ENCODE data around the gene ZNF524.
A peak's percentile ranks its signal among the peaks of the same experiment; 100 is the strongest.

ZNF524 gene

DNA sequence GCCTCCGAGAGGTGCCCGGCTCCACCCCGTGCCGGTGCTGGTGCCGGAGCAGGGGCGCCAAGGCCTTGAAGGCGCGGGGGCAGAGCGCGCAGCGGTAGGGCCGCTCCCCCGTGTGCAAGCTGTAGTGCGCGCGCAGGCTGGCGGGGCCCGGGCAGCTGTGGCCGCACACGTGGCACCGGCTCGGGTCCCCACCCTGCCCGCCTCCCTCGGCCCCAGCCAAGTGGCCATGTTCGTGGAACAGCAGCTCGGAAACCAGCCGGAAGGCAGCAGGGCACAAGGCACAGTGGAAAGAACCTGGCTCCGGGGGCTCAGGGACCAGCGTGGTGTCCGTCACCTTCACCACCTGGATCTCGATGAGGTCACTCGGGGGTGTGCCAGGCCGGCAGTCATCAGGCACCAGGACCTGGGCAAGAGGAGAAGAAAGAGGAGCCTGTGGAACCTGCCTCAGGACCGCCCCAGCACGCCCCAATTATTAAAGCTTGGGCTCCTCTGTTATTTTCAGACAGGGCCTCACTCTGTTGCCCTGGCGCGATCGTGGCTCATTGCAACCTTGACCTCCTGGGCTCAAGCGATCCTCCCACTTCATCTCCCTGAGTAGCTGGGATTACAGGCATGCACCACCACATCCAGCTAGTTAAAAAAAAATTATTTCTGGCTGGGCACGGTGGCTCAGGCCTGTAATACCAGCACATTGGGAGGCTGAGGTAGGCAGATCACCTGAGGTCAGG lies 22.3 kb downstream of the ZNF524 start:
- no peak for DNase-seq

DNA sequence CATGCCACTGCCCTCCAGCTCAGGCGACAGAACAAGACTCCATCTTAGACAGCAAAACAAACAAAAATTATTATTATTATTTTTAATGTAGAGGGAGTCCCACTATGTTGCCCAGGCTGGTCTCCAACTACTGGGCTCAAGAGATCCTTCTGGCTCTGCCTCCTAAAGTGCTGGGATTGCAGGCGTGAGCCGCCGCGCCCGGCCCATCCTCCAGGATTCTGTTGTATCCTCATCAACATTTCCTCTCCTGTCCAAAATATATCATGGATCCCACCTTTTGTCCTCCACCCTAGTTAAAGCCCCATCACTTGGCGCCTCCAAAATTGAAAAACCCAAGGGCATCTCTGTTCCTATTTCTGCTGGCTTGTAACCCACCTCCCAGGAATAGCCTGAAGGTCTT lies 23.0 kb downstream of the ZNF524 start:
- no peak for DNase-seq

DNA sequence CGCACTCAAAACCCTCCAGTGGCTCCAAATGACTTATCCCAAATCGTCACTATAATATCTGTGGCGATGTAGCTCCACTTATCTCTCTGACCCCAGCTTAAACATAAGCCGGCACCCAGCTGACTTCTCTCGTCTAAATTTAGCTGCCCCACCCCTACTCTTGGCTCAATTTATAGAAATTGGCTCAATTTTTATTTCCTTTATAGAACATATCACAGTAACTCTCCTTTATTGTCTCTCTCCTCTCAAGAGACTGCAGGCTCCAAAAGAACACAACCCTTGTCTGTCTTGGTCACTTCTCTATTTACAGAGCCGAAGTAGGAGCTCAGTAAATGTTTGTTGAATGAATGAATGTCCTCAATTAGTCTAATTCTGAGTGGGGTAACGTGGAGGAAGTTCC lies 23.5 kb downstream of the ZNF524 start:
- no peak for DNase-seq

DNA sequence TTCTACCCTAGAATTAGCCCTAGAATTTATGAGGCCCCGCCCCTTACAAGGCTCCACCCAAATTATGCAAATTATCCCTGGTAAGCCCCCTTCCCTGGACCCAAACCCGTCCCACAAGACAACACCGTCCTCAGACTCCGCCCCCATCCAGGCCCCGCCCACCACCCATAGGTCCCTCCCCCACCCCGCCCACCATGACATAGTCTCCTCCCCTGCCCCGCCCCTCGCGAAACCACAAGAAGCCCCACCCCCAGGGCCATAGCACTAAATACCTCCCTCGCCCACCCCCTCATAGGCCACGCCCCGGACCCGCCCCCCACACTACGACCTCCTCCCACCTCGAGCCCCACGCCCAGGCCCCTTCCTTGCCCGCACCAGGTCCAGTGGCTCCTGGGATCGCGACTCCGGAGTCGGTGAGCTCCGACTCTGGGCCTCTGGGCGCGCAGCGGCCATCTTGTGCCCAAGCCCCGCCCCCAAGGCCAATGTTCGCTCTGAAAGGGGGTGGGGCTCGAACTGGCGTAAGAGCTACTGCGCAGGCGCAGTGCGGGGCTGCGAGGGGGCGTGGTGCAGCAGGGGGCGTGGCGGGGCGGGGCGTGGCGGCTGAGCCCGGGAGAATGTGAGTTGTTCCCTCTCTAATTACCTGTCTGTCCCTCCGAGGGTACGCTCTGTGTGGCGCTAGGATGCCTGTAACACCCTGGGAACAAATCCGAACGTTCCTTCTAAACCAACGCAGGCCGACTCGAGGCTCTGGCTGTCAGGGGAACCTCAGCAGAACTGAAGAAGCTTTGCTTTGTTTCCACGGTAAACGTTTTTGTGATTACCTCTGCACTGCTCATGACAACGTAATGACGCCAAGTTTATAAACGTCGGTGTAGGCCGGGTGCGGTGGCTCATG lies 24.3 kb downstream of the ZNF524 start, which contains the start of gene ZNF784:
Gene ZNF784, minus strand, starts transcription at position 458 of the 895 bp plus-strand sequence. Its CDS starts 5 bp downstream, at position 453.
- peak; percentile 85 for DNase-seq

DNA sequence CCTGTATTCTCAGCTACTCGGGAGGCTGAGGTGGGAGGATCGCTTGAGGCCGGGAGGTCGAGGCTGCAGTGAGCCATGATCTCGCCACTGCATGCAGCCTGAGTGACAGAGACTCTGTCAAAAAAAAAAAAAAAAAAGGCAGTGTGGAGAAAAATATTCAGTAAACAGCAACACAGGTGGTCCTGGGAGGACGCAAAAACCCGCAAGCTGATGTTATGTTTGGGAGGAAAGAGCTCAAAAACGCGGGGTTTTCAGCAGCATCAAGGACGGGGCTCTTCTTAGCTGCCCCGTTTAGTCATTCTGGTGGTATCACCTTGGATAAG lies 24.9 kb downstream of the ZNF524 start:
- DNase-seq: no peak

DNA sequence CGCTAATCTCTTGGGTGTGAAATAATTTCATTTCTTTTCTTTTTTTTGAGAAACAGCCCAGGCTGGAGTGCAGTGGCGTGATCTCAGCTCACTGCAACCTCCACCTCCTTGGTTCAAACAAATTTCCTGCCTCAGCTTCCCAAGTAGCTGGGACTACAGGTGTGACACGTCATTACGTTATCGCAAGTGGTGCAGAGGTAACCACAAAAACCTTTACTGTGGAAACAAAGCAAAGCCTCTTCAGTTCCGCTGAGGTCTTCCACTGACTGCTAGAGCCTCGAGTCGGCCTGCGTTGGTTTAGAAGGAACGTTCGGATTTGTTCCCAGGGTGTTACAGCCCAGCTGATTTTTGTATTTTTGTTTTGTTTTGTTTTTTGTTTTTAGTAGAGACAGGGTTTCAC lies 26.3 kb downstream of the ZNF524 start:
- no peak for DNase-seq

DNA sequence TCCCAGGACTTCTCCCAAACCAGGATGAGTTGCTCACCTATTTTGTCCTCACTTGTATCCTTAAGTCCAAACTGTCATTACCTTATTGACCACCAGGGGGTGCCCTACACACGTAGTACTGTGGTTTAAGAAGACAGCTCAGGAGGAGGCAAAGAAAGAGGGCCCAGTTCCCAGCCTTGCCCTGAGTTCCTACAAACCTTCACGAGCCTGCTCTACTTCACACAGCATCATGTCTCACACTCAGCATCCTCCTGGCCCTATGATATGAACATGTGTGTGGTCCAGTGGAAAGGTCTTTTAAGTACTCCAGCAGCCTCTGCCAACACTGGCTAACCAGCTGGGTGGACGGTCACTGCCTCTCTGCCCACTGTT lies 32.4 kb downstream of the ZNF524 start:
- peak; percentile 81 for DNase-seq

DNA sequence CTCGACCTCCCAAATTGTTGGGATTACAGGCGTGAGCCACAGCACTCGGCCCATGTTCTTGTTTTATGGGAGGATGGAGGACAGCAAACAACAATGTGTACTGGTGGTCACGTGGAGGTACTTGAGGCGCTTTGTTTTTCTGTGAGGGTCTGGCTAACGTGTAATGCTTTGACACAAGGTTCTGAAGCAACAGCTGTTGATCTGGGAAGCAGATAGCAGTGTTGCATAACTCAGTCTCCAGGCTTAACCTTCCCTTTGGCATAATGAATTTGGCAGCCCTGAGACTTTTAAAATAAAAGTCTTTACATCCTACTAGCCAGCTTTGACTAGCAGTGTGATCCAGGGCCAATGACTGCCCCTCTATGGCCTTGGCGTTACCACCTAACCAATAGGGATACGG lies 33.8 kb downstream of the ZNF524 start:
- no peak for DNase-seq

DNA sequence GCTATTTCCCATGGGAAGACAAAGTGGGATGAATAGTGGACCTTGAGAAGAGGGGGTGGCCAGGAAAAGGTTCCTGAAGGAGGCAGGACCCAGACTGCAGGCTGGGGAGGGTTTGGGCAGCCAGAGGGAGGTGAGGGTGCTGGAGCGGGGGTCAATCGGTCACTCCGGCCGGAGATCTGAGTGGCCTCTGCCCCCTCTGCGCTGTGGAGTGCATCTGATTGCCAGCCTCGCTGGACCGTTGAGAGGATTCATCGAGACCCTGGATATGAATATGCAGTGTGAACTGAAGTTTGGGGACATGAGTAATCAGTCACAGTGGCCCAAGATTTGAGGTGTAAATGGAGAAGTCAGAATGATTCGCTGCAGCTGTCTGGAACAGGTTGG lies 35.2 kb downstream of the ZNF524 start:
- DNase-seq: no peak

DNA sequence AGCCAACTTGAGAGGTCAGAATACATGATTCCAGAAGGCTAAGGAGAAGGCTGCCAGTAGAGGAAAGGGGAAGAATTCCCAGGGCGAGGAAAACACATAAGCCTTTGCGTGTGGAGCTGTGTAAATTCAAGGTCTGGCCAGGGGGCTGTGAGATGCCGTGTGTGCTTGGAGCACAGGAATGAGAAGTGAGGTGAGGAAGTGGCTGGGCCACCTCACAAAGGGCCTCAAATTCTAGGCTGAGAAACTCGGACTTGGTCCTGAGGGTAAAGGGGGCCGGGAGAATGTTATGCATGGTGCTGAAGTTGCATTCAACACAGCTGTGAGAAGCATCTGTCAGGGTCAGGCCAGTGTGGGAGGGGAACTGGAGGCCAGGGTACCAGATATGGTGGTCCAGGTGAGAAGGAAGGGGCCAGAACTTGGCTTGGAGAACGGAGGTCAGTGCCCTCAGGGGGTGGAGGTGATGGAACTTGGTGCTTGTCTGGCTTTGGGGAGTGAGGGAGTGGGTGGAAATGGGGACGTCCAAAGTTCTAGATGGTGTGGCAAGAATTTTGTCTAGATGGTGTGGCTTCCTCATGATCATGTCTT lies 35.9 kb downstream of the ZNF524 start:
- DNase-seq: no peak

DNA sequence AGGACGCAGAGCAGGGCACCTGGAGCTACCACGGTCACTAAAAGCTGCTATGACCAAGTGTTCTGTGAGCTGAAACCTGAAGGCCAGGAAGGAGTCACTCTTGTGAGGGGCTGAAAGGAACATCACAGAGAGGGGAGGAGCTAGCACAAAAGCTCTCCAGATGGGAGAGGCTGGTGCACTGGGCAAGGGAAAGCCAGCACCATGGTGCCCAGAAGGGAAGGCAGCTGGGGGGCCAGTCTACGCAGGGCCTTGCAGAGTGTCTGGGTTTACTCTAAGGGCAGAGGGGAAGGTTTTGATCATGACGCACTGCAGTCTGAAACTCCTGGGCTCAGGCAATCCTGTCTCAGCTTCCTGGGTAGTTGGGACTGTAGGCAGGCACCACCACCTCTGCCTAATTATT lies 36.6 kb downstream of the ZNF524 start:
- no peak for DNase-seq

DNA sequence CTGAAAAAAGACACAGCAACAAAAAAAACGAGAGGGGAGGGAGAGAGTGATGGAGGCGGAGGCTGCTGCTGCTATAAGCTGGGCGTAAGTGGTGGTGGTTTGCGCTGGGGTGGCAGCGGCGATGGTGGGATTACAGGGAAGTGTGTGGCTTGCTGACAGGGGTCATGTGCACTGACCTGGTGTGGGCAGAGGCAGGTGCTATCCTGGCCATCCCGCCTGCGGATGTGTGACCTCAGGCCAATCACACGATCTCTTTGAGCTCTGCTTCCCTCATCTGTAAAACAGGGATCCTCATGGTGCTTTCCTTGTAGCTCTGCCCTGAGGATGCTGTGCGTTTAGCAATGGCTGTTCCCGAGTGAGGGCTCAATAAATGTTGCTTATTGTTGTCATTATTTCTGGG lies 37.4 kb downstream of the ZNF524 start:
- no peak for DNase-seq

DNA sequence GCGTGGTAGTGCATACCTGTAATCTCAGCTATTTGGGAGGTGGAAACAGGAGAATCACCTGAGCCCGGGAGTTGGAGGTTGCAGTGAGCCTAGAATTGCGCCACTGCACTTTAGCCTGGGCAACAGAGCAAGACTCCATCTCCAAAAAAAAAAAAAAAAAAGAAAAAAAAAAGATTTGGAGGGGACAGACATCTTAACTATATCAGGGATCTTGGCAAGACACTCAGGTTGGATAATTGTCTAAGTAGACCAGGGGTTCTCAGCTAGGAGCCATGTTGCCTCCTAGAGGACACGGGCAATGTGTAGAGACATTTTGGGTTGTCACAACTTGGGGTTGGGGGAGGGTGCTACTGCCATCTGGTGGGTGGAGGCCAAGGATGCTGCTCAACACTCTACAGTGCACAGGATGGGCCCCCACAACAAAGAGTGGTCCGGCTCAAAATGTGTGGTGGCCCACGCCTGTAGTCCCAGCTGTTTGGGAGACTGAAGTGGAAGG lies 38.8 kb downstream of the ZNF524 start:
- no peak for DNase-seq

DNA sequence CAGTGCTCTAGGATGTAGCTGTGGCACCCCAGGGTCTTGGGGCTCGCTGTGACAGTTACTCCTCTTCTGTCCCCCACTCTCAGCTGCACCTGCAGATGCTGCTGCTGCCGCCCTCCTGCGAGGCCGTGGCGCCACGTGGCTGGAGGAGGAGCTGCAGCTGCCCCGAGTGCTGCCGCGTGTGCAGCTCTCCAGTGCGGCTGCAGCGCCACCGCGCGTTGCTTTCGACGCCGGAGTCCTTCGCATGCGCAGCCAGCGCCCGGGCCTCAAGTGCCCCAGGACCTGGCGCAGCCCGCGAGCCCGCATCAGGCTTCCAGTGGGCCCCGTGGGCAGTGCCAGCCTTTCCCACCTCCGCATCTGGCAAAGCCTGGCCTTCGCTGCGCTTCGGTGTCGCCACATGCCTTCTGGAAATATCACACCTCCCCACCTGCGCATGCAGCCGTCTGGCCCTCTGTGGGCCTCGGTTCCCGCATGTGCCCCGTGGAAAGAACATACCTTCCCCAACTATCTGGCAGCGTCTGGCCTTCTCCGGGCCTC lies 40.0 kb downstream of the ZNF524 start:
- peak; percentile 62 for DNase-seq

DNA sequence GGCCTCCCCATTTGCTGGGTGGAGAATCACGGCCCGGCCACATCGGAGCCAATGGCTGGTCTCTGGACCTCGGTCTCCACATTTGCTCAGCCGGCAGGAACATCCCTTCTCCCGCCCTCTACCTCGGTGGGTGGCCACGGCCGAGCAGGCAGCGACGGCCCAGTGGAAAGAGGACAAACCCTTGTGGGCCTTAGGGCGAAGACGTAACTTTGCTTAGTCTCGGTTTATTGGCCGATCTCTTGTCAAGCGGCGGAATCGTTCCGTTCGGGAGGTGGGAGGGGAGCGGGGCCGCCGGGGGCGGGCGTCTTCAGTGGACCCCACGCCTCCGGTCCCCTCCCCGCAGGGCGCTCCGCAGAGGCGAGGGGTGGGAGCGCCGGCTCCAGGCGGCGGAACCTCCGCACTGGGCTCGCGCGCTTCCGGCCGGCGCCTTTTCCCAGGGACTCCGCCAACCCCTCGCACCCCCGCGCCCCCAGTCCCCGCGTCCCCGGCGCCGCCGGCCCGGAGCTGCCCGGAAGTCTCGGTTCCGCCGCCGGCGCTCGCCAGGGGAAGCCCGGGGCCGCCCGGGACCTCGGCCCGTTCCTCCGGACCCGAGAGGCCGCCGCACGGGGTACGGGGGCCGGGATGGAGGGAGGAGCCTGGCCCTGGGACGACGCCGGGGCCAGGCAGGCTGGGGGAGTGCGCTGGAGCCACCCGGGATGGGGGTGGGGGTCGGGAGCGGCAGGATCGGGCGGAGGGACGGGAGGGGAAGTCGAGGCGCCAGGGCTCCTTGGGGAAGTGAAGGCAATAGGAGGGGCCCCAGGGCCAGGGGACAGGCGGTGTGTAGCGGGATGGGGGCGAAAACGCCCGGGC lies 40.7 kb downstream of the ZNF524 start, which contains the start of gene ZNF580:
Gene ZNF580, plus strand, starts transcription at position 426 of the 849 bp plus-strand sequence. CDS start 1,507 bp downstream, outside the sequence.
- DNase-seq: peak; percentile 44

DNA sequence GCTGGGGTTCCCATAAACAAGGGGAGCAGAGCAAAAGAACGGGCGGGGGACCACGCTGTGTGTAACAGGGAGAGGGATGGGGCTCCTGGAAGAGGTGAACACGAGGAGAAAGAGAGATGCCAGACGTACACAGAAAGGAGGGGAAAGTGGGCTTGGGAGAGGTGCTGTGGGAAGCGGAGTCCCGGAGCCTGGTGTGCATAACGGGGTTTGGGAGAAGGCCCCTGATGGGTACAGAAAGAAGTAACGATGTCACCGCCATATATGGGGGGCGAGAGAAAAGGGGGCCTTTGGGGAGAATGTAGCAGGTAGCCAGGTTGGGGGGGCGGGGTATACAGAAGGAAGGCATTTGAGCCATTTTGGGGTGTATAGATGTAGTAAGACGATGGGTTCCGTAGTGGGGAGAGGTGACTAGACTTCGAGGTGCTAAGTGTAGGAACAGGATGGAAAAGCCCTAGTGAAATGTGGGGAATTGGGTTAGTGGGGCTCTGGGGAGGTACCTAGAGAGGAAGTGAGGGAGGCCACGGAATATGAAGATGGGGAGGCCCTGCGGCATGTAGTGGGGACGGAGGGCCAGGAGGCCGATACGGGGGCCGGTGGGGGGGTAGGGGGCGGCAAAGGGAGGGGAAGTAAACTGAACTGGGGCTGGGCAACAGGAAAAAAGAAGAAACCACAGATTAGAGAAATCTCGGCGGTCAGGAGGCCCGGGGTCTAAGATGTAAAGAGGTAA lies 41.5 kb downstream of the ZNF524 start:
- DNase-seq: peak; percentile 14

DNA sequence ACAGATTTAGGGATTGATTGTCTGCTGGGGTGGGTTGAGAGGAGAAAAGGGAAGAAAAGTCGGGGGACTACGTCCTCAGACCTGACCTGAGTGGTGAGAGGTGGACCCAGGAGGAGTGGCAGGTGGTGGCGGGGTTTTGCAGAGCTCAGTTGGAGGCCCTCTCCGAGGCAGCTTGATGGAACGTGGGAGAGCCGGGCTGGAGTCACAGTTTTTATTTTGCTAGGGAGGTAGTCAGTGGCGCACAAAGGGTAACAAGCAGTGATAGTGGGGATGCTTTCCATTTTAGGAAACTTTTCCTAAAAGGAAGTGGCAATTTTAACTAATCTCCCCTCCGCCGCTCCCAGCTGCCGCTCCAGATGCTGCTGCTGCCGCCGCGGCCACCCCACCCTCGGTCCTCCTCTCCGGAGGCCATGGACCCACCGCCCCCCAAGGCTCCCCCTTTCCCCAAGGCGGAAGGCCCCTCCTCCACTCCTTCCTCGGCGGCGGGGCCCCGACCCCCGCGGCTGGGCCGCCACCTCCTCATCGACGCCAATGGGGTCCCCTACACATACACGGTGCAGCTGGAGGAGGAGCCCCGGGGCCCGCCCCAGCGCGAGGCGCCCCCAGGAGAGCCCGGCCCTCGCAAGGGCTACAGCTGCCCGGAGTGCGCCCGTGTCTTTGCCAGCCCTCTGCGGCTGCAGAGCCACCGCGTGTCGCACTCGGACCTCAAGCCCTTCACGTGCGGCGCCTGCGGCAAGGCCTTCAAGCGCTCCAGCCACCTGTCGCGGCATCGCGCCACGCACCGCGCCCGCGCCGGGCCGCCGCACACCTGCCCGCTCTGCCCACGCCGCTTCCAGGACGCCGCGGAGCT lies 42.3 kb downstream of the ZNF524 start:
- no peak for DNase-seq

DNA sequence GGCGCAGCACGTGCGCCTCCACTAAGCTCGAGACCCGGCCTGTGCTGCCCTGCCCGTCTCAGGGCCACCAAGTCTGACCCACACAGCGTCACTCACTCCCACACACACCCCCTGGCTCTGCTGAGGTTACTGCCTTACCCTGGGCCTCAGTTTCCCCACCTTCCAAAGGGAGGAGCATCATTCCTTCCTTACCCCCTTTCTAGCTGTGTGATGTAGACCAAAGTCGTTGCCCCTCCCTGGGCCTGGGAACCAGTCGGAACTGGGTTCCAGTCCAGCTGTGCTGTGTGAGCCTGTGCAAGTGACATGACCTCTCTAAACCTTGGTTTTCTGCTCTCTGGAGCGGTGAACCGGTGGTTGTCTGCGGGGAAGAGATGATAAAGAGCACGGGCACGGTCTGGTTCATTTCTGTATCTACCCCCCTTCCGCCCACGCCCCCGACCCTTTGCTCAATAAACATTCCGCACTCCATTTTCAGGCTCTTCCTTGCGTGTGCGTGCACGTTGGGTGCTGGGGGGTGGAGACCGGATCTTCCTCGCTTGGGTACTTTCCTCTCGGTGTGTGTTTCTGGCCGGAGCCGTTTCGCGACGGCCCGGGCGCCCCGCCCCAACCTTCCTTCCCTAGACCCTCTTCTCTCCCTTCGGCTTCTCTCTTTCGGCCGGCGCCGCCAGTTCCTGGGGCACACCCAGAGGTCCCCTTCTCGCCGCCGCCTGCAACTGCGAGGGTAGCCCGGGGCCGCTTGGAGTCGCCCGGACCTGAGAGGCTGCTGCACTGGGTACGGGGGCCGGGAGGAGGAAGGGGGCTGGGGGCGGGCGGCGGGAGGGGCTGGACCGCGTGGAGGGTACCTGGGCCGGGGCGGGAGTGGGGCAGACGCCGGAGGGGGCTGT lies 43.2 kb downstream of the ZNF524 start, which contains the start of gene ZNF581:
Gene ZNF581, plus strand, starts transcription at position 647 of the 884 bp plus-strand sequence. CDS start 923 bp downstream, outside the sequence.
- DNase-seq: peak; percentile 58

DNA sequence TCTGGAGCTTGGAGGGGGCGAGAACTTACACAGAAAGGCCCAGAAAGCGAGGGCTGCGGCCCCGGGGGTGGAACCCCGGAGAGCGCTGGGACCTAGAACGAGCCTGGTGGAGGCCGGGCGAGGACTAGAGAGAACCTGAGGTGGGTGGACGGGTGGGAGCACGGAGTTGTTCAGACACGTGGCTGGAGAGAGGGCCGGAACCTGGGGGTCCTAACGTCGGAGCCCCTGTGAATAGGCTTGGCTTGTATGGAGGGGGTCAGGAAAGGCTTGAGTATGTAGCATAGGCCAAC lies 43.7 kb downstream of the ZNF524 start:
- DNase-seq: no peak
